Stimulated activated naive CD4-positive, alpha-beta T cell treated with Interleukin-2 at 50 U/mL for 16 hours (primary cell): ENCODE results near the gene NSG2.
"Not testable (repeated sequence)": the region's sequence is repeated elsewhere in the genome, so short reads cannot be mapped to it uniquely, and the experiment has no call there.

Experiments used
- DNase-seq: peaks from one replicate; lab custom pipeline; 2025; lab: John Stamatoyannopoulos, UW

NSG2 gene

GRCh38 chr5:174101195-174101730 lies 55.8 kb downstream of the NSG2 start:
- DNase-seq, result no peak

DNA sequence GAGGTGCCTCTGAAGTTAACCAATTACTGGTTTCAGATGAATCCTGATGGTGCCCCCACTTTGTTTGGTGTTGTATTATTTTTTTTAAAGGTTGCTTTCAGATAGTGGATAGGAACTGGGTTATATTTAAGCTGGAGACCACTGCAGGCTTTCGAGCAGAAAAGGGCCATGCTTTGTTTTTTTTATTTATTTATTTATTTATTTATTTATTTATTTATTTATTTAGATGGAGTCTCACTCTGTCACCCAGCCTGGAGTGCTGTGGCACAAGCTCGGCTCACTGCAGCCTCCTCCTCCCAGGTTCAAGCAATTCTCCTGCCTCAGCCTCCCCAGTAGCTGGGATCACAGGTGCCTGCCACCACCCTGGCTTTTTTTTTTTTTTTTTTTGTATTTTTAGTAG lies 57.1 kb downstream of the NSG2 start:
- DNase-seq, result not testable (repeated sequence)

GRCh38 chr5:174106997-174107655 lies 61.6 kb downstream of the NSG2 start:
- DNase-seq, result no peak

DNA sequence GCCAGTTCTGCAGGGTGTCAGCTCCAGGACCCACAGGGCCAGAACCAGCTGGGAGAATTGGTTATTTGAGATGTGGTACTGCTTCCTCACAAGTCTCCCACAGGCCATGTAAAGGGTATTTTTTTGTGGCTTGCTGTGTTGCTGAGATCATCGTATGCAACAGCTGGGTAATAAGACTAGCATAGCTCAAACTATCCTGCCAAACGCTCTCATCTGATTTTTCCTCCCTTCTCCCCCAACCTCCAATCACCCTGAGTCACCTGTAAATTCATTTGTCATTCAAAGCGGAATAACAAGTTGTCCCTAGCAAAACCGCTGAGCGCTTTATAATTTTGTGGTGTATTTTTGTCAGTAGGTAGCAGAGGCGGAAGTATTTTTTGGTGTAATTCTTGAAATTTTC lies 63.2 kb downstream of the NSG2 start:
- no peak for DNase-seq

DNA sequence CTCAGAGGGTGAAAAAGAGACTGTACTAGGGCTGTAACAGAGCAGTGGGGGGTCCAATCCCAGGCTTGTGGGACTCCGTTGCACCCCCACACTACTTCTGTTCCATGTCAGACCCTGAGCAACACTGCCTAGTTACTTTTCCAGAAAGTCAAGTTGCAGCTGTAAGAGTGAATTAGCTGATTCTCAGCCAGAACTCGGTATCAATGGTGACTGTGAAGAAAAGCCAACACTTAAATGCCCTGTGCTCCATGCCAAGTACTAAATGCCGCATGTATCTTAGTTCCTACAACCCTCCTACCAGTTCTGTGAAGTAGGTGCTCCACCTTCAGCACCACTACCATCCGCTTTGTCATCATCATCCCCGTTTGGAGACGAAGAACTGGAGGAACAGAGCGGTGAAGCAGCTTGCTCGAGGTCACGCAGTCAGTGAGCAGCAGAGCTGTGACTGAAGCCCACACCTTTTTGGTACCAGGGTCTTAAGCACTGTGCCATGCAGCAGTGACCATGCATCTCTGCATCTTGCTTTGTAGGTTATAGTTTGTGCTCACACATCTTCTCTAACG lies 64.3 kb downstream of the NSG2 start:
- DNase-seq, result no peak

DNA sequence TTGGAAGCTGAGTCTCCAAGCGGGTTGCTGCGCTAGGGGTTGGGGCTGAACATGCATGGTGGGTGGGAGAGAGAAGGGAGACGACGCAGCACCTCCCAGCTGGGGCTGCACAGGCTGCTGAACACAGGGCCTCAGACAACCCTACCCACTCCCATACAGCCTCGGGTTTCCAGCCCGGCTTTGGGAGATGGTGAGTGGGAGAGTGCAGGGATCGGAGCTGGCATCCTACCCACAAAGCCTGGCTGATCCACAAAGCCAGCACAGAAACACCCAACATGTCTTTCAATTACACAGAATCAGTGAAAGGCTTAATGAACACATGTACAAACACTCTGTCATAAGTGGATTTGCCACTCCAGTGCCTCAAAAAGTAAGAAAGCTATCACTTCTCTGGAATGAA lies 64.8 kb downstream of the NSG2 start:
- no peak for DNase-seq

DNA sequence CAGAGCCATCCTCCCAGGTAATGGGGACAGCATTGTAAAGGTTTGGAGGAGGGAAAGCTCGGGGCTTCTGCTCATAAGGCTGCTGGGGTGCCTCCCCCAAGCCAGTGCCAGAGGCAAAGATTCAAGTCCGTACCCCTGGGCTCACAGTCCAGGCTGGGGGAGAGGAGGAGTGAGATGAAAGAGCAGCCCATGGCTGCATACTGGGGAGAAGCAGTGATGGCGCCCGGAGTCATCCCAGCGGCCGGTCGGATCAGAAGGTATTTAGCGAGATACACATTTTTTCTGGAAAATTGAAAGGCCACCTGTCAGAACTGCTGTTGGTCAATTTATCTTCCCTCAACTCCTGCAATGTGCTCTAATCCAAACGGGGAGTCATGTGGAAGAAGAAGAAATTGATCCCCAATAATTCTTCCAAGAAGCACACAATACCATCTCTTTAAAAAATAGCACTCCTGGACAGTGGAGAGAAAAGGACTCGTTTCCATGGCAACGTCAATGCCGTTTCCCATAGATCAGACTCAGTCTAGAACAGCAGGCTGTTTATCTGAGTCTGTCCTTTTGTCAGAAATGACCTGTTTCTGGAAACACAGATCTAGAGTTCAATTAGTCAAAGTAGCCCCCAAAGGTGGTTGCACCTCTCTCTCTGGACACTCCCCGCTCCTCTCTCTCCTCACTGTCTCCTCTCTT lies 65.9 kb downstream of the NSG2 start:
- DNase-seq, result no peak

- DNase-seq, result no peak
Measured at GRCh38 chr5:174115226-174115625, 69.7 kb downstream of the NSG2 start.

DNA sequence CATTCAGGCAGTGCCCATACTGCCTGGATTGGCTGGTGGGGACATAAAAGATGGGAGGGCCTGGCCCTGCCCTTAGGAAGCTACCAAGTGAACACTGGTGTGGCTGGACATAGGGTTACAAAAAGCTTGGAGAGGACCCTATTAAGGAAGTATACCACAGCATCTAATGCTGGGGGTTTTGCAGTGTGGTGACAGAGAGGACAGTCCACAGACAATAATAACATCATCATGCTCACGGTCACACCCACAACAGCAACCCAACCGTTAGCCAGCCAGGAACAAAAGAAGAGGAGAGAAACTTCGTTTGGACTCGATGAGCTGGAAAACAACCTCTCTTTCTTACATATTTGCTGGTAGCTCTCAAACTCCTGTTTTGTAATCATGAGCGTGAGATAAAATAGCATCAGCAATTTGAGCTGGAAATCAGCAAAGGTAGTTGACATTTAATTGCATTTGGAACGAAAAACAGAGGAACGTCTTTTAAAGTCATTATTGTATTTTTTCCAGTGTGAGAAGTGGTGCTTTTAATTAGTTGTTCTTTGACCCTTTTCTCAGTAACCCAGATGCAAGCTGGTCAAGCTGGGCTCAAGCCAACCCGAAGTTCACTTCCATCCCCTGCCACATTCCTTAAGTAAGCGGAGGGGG lies 73.4 kb downstream of the NSG2 start:
- no peak for DNase-seq

GRCh38 chr5:174119468-174119881 lies 74.0 kb downstream of the NSG2 start:
- DNase-seq, result no peak

GRCh38 chr5:174120401-174121005 lies 75.0 kb downstream of the NSG2 start:
- DNase-seq, result no peak

DNA sequence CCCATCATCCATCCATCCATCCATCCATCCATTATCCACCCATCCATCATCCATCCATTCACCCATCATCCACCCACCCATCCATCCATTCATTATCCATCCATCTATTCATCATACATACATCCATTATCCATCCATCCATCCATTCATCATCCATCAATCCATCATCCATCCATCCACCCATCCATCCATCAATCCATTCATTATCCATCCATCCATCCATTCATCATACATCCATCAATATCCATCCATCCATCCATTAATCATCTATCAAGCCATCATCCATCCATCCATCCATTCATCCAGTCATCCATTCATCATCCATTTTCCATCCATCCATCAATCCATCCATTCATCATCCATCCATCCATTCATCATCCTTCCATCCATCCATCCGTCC lies 89.0 kb downstream of the NSG2 start:
- no peak for DNase-seq

GRCh38 chr5:174139623-174140022 lies 94.1 kb downstream of the NSG2 start:
- DNase-seq, result no peak

- no peak for DNase-seq
Measured at GRCh38 chr5:174140452-174141020, 95.0 kb downstream of the NSG2 start.

GRCh38 chr5:174141398-174141797 lies 95.9 kb downstream of the NSG2 start:
- no peak for DNase-seq

DNA sequence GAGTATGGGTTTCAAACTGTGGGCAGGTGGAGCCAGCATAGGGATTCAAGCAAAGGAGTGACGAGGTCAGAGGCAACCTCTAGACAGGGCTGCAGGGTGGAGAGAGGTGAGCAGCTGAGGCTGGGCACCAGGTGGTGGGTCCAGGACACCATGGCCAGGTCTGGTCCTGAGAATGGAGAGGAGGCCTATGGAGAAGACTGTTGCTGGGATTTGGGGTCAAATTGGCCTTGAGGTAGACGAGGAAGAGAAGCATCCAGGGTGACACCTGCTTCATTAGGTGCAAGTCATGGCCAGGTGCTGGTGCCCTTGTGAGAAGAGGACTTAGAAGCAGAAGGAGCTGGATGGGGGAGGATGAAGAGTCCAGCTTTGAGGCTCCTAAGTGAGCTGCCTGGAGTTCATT lies 99.6 kb downstream of the NSG2 start:
- no peak for DNase-seq

DNA sequence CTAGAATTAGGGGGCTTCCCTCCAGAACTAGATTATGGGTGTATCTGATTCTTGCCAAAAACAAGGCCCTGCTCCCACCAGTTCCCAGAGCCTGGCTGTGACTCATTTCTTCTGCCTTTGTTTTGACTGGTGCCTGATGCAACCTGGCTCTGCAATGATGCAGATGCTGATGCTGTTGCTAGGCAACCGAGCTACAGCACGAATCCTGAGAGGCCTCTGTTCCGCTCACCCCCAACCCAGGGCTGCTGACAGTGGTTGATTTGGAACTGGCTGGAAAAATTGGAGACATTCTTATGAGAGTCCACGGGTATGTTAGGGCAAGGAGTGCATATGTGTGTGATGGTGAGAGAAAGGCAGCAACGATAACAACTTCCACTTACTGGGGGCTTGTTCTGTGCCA lies 100.3 kb downstream of the NSG2 start:
- no peak for DNase-seq

GRCh38 chr5:174146556-174146955 lies 101.0 kb downstream of the NSG2 start:
- DNase-seq, result no peak

- not testable (repeated sequence) for DNase-seq
Measured at GRCh38 chr5:174147012-174147411, 101.5 kb downstream of the NSG2 start.

- DNase-seq, result no peak
Measured at GRCh38 chr5:174147551-174147950, 102.0 kb downstream of the NSG2 start.

GRCh38 chr5:174148721-174149120 lies 103.2 kb downstream of the NSG2 start:
- no peak for DNase-seq

DNA sequence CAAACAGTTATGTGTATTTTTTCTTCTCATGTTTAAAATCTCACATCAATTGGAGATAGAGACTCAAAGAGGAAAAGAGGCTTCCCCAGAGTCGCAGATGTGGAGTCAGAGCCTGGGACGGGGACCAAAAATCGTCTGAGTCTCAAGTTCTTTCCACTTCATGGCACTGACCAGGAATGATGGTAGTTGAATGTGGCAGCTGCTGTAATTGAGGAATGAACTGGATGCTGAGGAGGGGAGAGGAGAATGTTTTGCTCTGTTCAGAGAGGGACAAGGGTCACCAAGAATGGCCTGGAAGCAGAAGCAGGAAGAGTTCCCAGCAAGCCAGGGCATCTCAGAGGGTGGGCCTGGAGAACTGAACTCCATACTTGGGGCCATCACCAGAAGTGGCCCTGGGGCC lies 103.9 kb downstream of the NSG2 start:
- no peak for DNase-seq
